SIG-M5 treated with dmso at 0.1 percent for 504 hours (cell line): Measurements from ENCODE around the gene RIPK1.

Experiments used
- DNase-seq: peaks from one replicate; lab custom pipeline; 2025; ENCODE audit not compliant: unreplicated experiment; lab: John Stamatoyannopoulos, UW

RIPK1 gene

GRCh38 chr6:3079682-3080081 lies 11.4 kb downstream of the RIPK1 start:
- DNase-seq: no peak

GRCh38 chr6:3081960-3082359 lies 13.7 kb downstream of the RIPK1 start:
- DNase-seq: no peak

- no peak for DNase-seq
These were observed 16.8 kb downstream of the RIPK1 start for GRCh38 chr6:3085074-3085473.

- DNase-seq: no peak
These were observed 18.1 kb downstream of the RIPK1 start for GRCh38 chr6:3086282-3086946.

GRCh38 chr6:3088446-3088845 lies 20.2 kb downstream of the RIPK1 start:
- no peak for DNase-seq

- DNase-seq: no peak
These were observed 20.7 kb downstream of the RIPK1 start for GRCh38 chr6:3088968-3089367.

- DNase-seq: no peak
These were observed 21.7 kb downstream of the RIPK1 start for GRCh38 chr6:3090013-3090412.

GRCh38 chr6:3094815-3095214 lies 26.5 kb downstream of the RIPK1 start:
- no peak for DNase-seq

- no peak for DNase-seq
These were observed 34.6 kb downstream of the RIPK1 start for GRCh38 chr6:3102875-3103274.

GRCh38 chr6:3108746-3109414 lies 40.6 kb downstream of the RIPK1 start:
- no peak for DNase-seq

- no peak for DNase-seq
These were observed 41.5 kb downstream of the RIPK1 start for GRCh38 chr6:3109761-3110160.

- DNase-seq: no peak
These were observed 46.1 kb downstream of the RIPK1 start for GRCh38 chr6:3114377-3114776.

- DNase-seq: no peak
These were observed 49.6 kb downstream of the RIPK1 start for GRCh38 chr6:3117912-3118352.

- DNase-seq: peak; percentile 78
These were observed 50.2 kb downstream of the RIPK1 start, which contains the start of gene BPHL for GRCh38 chr6:3118353-3119039. BPHL (plus strand) TSS chr6:3118711; CDS start chr6:3118741, 30 bp downstream.

GRCh38 chr6:3119040-3119723 lies 50.9 kb downstream of the RIPK1 start:
- DNase-seq: peak; percentile 23

- DNase-seq: no peak
These were observed 52.4 kb downstream of the RIPK1 start for GRCh38 chr6:3120765-3121089.

GRCh38 chr6:3122823-3123182 lies 54.5 kb downstream of the RIPK1 start:
- DNase-seq: no peak

- no peak for DNase-seq
These were observed 56.4 kb downstream of the RIPK1 start for GRCh38 chr6:3124667-3125066.

GRCh38 chr6:3125815-3126214 lies 57.5 kb downstream of the RIPK1 start:
- DNase-seq: no peak

- no peak for DNase-seq
These were observed 60.2 kb downstream of the RIPK1 start for GRCh38 chr6:3128356-3129108.

- no peak for DNase-seq
These were observed 63.4 kb downstream of the RIPK1 start for GRCh38 chr6:3131695-3132094.
